Epithelial cell of proximal tubule (primary cell): Measurements from ENCODE around the gene BCKDHA. TPM values are rescaled to one million over a fixed set of nuclear protein-coding genes. Genes with fewer than 3 reads are reported as not detected.

Source experiments
- DNase-seq: peaks from one replicate; pipeline ENCODE4 v3.0.0-alpha.2; 2011; ENCODE audit warnings: low read depth
- H3K4me3 ChIP-seq: 2 replicates; pipeline ENCODE4 v1.5.1; 2011; ENCODE audit warnings: low read depth, mild to moderate bottlenecking, low read length
- CTCF ChIP-seq: conservative IDR thresholded peaks from 2 replicates; pipeline ENCODE4 v1.5.1; 2012; ENCODE audit warnings: low read depth, mild to moderate bottlenecking, low read length
- total RNA-seq: library from RNA; depleted of rRNA; stranded (reverse); fragments of >200 nt; gene quantifications from 2 replicates; pipeline ENCODE4 v1.2.3, GENCODE V29; 2015

The BCKDHA gene
- total RNA-seq, 1 donor from 2014 or later: 35.7 TPM

GRCh38 chr19:41439441-41440222 lies 42.0 kb downstream of the BCKDHA start, which contains the start of gene DMAC2:
TSS of gene DMAC2 (minus strand) at chr19:41439912. CDS start at chr19:41439899, 13 bp downstream.
- H3K4me3 ChIP-seq: peak within 1 kb of the TSS; percentile 75
- peak; percentile 57 for TF ChIP-seq CTCF
- peak; percentile 90 for DNase-seq

- TF ChIP-seq CTCF: no peak
- H3K4me3 ChIP-seq: no peak overlapping the region
- DNase-seq: no peak
Observed at GRCh38 chr19:41441321-41441945, 43.8 kb downstream of the BCKDHA start.

GRCh38 chr19:41442473-41443355 lies 45.1 kb downstream of the BCKDHA start, which contains the start of gene ERICH4:
TSS of gene ERICH4 (plus strand) at chr19:41443156. CDS start at chr19:41443170, 14 bp downstream.
- TF ChIP-seq CTCF: no peak
- no peak within 1 kb of the TSS for H3K4me3 ChIP-seq
- no peak for DNase-seq

- TF ChIP-seq CTCF: no peak
- no peak for DNase-seq
Observed at GRCh38 chr19:41443813-41444455, 46.3 kb downstream of the BCKDHA start.

GRCh38 chr19:41445575-41445974 lies 48.0 kb downstream of the BCKDHA start:
- DNase-seq: no peak
- no peak for TF ChIP-seq CTCF
- H3K4me3 ChIP-seq: no peak overlapping the region

More at GRCh38 chr19:41443813-41444455, 46.3 kb downstream of the BCKDHA start:
- H3K4me3 ChIP-seq: no peak overlapping the region

GRCh38 chr19:41447732-41448332 lies 50.2 kb downstream of the BCKDHA start:
- TF ChIP-seq CTCF: no peak
- H3K4me3 ChIP-seq: no peak overlapping the region
- no peak for DNase-seq
